Left lung (tissue), 10 donors: ENCODE measurements around the gene SMARCA4. TPM values are rescaled to one million over a fixed set of nuclear protein-coding genes. Genes with fewer than 3 reads are reported as not detected.
A peak's percentile ranks its signal among the peaks of the same experiment; 100 is the strongest.

Experiments
- ATAC-seq: fragments of 200-7000 bp; cut with Tn5 transposase; one replicate; pipeline ENCODE4 v1.9.1; 2020; ENCODE audit warnings: moderate library complexity
- DNase-seq, 4 donors: peaks; one replicate each; pipeline ENCODE4 v3.0.0-alpha.2; 2013 to 2020
- H3K27ac ChIP-seq, 2 donors: fragments of 200-600 bp; sonication (generic) in 1 of 2; one replicate each; pipeline versions ENCODE4 v1.5.0 to v1.8.0; 2020 to 2021
- H3K27me3 ChIP-seq, 2 donors: fragments of 200-600 bp; sonication (generic) in 1 of 2; one replicate each; pipeline versions ENCODE4 v1.5.0 to v1.8.0; 2020 to 2021
- H3K36me3 ChIP-seq, 2 donors: fragments of 200-600 bp; sonication (generic) in 1 of 2; one replicate each; pipeline versions ENCODE4 v1.5.0 to v1.8.0; 2020 to 2021
- H3K4me1 ChIP-seq, 2 donors: fragments of 200-600 bp; one replicate each; pipeline ENCODE4 v1.8.0; 2021
- H3K4me3 ChIP-seq, 2 donors: fragments of 200-600 bp; sonication (generic) in 1 of 2; one replicate each; pipeline versions ENCODE4 v1.5.0 to v1.8.0; 2020 to 2021; ENCODE audit warnings: mild to moderate bottlenecking in 1 of 2
- H3K9me3 ChIP-seq, 2 donors: fragments of 200-600 bp; sonication (generic) in 1 of 2; one replicate each; pipeline versions ENCODE4 v1.5.0 to v1.8.0; 2020 to 2021
- intact Hi-C, 2 donors: fragments of 100-400 bp; cut with DNase I; formaldehyde crosslinking; loops; one replicate each; pipeline versions ENCODE4 v1.11.2 to v1.14.2; 2022
- polyA plus RNA-seq, 6 donors: library from polyadenylated mRNA; unstranded; fragments of 120-200 nt; gene quantifications; one replicate each; pipeline ENCODE4 v1.2.1, GENCODE V29; 2013; ENCODE audit not compliant: insufficient read length in 6 of 6
- total RNA-seq, 2 donors: library from RNA; stranded (reverse); fragmentation: NEBNext Ultra II Directional; extraction: Animal tissue kit (Norgen Biotek cat#: 25700); gene quantifications; one replicate each; pipeline ENCODE4 v1.2.1, GENCODE V29; 2021
- TF ChIP-seq, protein P1 (sequence below), 2 donors: fragments of 200-600 bp; sonication (generic) in 1 of 2; IDR thresholded peaks; one replicate each; pipeline versions ENCODE4 v1.5.0 to v1.8.0; 2021; ENCODE audit warnings: antibody characterized with exemption in 2 of 2
- donor health status: DM: no; HTN: yes; CAD: no.
- donor health status: DM: no; HTN: no; CAD: no.

The SMARCA4 gene
- total and polyA plus RNA-seq, 8 donors: 98.3 to 168 (median 151) TPM

DNA sequence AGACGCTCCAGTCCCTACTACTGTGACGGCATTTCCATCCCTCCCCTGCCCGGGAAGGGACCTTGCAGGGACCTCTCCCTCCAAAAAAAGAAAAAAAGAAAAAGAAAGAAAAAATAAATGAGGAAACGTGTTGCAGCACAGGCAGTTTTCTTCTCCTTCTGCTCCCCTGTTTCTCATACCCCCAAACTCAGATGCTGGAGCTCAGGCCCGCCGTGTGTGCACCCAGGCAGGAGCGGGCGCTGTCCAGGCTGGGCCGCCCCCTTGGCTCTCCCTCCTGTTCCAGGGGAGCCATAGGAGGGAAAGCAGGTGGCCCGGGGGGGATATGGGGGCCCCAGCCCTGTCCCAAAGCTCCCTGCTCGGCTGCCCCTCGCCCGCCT is 38.2 kb upstream of the SMARCA4 start:
- intact Hi-C loops: no loop called here
- peak in 1 of 4 donors; percentile 52 for DNase-seq
- Histone ChIP-seq H3K4me3 (no peak overlapping the region), H3K36me3 (peaks cover 0 to 78% of the 10 kb centered on the region in 2 donors), H3K27ac (no peak overlapping the region), H3K4me1 (peaks cover 2 to 9% of the 10 kb centered on the region in 2 donors), H3K9me3 (no peaks in the 10 kb centered on the region), H3K27me3 (no peaks in the 10 kb centered on the region)
- TF ChIP-seq, protein P1, sequence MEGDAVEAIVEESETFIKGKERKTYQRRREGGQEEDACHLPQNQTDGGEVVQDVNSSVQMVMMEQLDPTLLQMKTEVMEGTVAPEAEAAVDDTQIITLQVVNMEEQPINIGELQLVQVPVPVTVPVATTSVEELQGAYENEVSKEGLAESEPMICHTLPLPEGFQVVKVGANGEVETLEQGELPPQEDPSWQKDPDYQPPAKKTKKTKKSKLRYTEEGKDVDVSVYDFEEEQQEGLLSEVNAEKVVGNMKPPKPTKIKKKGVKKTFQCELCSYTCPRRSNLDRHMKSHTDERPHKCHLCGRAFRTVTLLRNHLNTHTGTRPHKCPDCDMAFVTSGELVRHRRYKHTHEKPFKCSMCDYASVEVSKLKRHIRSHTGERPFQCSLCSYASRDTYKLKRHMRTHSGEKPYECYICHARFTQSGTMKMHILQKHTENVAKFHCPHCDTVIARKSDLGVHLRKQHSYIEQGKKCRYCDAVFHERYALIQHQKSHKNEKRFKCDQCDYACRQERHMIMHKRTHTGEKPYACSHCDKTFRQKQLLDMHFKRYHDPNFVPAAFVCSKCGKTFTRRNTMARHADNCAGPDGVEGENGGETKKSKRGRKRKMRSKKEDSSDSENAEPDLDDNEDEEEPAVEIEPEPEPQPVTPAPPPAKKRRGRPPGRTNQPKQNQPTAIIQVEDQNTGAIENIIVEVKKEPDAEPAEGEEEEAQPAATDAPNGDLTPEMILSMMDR (IDR thresholded peaks at IDR 0.05): no peak
- no peak for ATAC-seq

DNA sequence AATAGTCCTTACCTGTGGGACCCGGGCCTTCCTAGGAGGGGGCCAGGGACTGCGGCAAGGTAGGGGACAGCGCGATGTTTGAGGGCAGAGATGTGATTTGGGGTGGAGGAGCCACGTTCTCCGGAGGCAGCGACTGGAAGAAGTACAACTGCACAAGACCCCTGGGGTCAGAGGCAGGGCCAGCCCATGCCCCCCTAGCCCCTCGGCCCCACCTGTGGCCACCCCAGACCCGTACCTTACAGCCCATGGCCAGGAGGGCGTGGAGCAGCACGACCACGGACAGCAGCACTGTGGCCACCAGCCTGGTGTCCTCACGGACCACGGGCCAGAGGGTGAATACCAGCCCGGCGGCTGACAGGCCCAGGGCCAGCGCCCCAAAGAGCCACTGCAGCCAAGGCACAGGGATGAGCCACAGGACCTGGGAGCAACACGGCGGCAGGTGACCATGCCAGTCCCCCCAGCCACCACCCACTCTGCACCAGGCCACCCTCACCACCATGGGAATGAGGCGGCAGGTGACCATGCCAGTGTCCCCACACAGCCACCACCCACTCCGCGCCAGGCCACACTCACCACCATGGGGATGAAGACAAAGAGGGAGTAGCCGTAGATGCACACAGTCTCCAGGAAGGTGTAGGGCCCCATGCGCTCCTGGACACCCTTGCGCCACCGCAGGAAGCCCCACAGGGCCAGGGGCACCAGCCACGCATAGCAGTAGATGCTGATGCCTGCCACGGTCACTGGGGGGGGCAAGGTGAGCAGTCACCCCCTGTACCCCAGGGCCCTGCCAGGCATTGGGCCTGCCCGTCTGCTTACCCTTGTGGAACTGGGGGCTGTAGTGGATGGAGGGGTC is 37.3 kb upstream of the SMARCA4 start:
- intact Hi-C loops: no loop called here
- Histone ChIP-seq H3K4me1 (peaks cover 5 to 14% of the 10 kb centered on the region in 2 donors), H3K36me3 (peaks cover 0 to 71% of the 10 kb centered on the region in 2 donors), H3K27ac (no peak overlapping the region), H3K4me3 (no peak overlapping the region), H3K27me3 (no peaks in the 10 kb centered on the region), H3K9me3 (no peaks in the 10 kb centered on the region)
- DNase-seq (peak in 1 of 4 donors; percentile 63), ATAC-seq (no peak)
- TF ChIP-seq, protein P1 (IDR thresholded peaks at IDR 0.05): no peak

DNA sequence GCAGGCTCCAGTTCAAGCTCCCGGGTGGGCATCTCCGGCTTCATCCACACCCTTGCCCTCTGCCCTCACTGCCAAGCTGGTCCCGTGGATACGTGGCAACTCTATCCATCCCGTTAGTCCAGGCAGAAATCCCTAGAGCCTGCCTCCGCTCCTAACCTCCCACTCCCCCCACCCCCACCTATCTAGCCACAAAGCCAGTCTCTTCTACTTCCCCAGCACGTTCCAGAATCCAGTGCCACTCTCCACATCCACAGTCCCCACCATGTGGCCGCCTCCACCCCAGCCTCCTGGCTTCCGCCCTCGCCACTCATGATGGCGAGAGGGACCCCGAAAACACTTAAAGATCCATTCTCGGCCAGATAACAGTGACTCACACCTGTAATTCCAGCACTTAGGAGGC is 36.2 kb upstream of the SMARCA4 start:
- Histone ChIP-seq H3K27me3 (no peaks in the 10 kb centered on the region), H3K4me3 (no peak overlapping the region), H3K27ac (no peak overlapping the region), H3K36me3 (peaks cover 0 to 59% of the 10 kb centered on the region in 2 donors), H3K4me1 (peaks cover 10 to 18% of the 10 kb centered on the region in 2 donors), H3K9me3 (no peaks in the 10 kb centered on the region)
- intact Hi-C loops: no loop called here
- ATAC-seq (no peak), DNase-seq (no peak)
- TF ChIP-seq, protein P1 (IDR thresholded peaks at IDR 0.05): no peak

DNA sequence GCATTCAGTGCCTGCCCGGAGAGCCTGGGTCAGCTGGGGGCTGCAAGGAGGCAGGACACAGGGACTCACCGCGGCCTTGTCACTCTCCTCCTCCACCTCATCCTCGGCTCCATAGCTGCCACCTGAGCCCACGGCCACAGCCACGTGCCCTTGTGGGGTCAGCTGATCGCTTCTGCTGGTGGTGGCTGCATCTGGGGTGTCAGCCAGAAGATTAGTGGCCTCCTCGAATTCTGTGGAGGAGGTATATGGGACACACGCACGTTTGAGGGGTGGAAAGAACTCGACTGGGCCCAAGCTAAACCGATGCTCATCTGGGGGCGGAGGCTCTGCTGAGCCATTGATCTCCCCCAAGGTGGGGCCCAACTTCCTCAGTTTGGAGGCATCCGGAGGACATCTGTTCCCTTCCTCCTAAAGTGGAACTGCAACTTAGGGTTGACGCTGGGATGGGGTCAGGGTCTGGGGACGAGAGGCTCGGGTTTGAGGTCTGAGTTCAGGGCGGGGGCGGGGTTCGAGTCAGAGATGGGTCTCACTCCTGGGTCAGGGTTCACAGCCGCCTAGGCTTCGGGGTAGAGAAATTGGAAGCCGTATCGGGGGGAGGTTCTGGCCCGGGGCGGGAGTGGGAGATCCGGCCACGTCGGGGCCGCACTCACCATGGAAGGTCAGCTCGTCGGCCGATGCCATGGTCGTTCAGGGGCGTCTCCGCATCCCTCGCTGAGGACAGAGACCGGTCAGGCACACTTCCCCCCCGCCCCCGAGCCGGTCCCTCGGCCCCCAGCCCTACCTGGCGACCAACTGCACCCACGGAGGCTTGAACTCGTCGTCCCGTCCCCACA is 32.9 kb upstream of the SMARCA4 start:
- TF ChIP-seq, protein P1 (IDR thresholded peaks at IDR 0.05): no peak
- peaks cover 0 to 36% of the 10 kb centered on the region in 2 donors for H3K36me3 ChIP-seq
- H3K4me3 ChIP-seq: peak overlapping the region; percentile 89 to 98
- DNase-seq (no peak), ATAC-seq (peak; percentile 3)
- no peaks in the 10 kb centered on the region for H3K9me3 ChIP-seq
- no peaks in the 10 kb centered on the region for H3K27me3 ChIP-seq
- peak overlapping the region; percentile 71 to 77 for H3K27ac ChIP-seq
- peaks cover 15 to 39% of the 10 kb centered on the region in 2 donors for H3K4me1 ChIP-seq
- intact Hi-C loops: no loop called here
